CD4-positive, alpha-beta T cell (primary cell): Measurements from ENCODE around the gene ITPRIPL2. TPM values are rescaled to one million over a fixed set of nuclear protein-coding genes. Genes with fewer than 3 reads are reported as not detected.

Experiments
- ATAC-seq: fragments of 200-7000 bp; cut with Tn5 transposase; one replicate; pipeline ENCODE4 v1.10.0; 2022; ENCODE audit warnings: mild to moderate bottlenecking; ENCODE audit not compliant: poor library complexity
- CTCF ChIA-PET: fragments of 350-600 bp; sonication (Branson Sonifier 250); formaldehyde crosslinking; loops from one replicate; lab custom pipeline; 2021; ENCODE audit warnings: antibody characterized with exemption, inconsistent platforms; lab: Charles Lee
- POLR2A ChIA-PET: fragments of 350-600 bp; sonication (Branson Sonifier 250); formaldehyde crosslinking; loops from one replicate; lab custom pipeline; 2021; ENCODE audit warnings: antibody characterized with exemption, inconsistent platforms; lab: Charles Lee
- DNase-seq, 14 experiments: peaks; one replicate each; pipeline ENCODE4 v3.0.0-alpha.2; 2013 to 2020; ENCODE audit warnings: mixed read lengths in 2 of 14
- H3K27ac ChIP-seq, 2 donors: one replicate each; pipeline versions ENCODE4 v1.5.1 to v1.7.0; 2013; ENCODE audit warnings: low read length in 2 of 2, low read depth in 1 of 2, mild to moderate bottlenecking in 1 of 2
- H3K27me3 ChIP-seq, 2 experiments: 1 replicate in 1 of 2; 2 replicates in 1 of 2; pipeline versions ENCODE4 v1.6.1 to v1.7.0; 2013; ENCODE audit warnings: low read length in 2 of 2, control low read depth in 1 of 2, mild to moderate bottlenecking in 1 of 2, moderate library complexity in 1 of 2; ENCODE audit not compliant: insufficient read depth in 2 of 2, control insufficient read depth in 1 of 2
- H3K36me3 ChIP-seq: one replicate; pipeline ENCODE4 v1.6.1; 2013; ENCODE audit warnings: low read length, control low read depth; ENCODE audit not compliant: insufficient read depth
- H3K4me1 ChIP-seq: one replicate; pipeline ENCODE4 v1.6.1; 2013; ENCODE audit warnings: low read length, control low read depth; ENCODE audit not compliant: insufficient read depth
- H3K4me3 ChIP-seq: one replicate; pipeline ENCODE4 v1.5.1; 2013; ENCODE audit warnings: mild to moderate bottlenecking, low read length, moderate library complexity
- H3K9me3 ChIP-seq, 2 experiments: 1 replicate in 1 of 2; 2 replicates in 1 of 2; pipeline versions ENCODE4 v1.6.1 to v1.7.0; 2013; ENCODE audit warnings: low read length in 2 of 2, mild to moderate bottlenecking in 2 of 2, control low read depth in 1 of 2, moderate library complexity in 1 of 2; ENCODE audit not compliant: control insufficient read depth in 1 of 2, insufficient read depth in 1 of 2
- H3K27ac Mint-ChIP-seq: one replicate; pipeline ENCODE4 v1.8.0; 2020; ENCODE audit warnings: mixed read lengths
- H3K27me3 Mint-ChIP-seq: one replicate; pipeline ENCODE4 v1.8.0; 2021; ENCODE audit warnings: mixed read lengths
- H3K36me3 Mint-ChIP-seq: one replicate; pipeline ENCODE4 v1.8.0; 2021; ENCODE audit warnings: low read depth, mixed read lengths
- H3K4me1 Mint-ChIP-seq: one replicate; pipeline ENCODE4 v1.8.0; 2021; ENCODE audit warnings: low read depth, mixed read lengths
- H3K4me3 Mint-ChIP-seq: one replicate; pipeline ENCODE4 v1.8.0; 2020; ENCODE audit warnings: mild to moderate bottlenecking, mixed read lengths
- H3K9me3 Mint-ChIP-seq: one replicate; pipeline ENCODE4 v1.8.0; 2020; ENCODE audit warnings: mixed read lengths
- CTCF ChIP-seq: fragments of 200-600 bp; IDR thresholded peaks from one replicate; pipeline ENCODE4 v1.8.0; 2022; ENCODE audit warnings: antibody characterized with exemption, mild to moderate bottlenecking
- intact Hi-C, 2 experiments: fragments of 100-400 bp; cut with DNase I in 1 of 2; cut with micrococcal nuclease in 1 of 2; formaldehyde crosslinking; loops; one replicate each; pipeline versions ENCODE4 v1.15.1 to v1.9.0; 2023 to 2025; cut with DNase I, micrococcal nuclease
- total RNA-seq, 174 experiments: library from RNA in 2 of 174; stranded (reverse) in 2 of 174; gene quantifications; one replicate each; pipeline ENCODE4 v1.2.3 and lab custom pipeline; 2021 to 2026

The ITPRIPL2 gene
- total RNA-seq, 2 experiments from 2014 or later = 0.31 to 0.36 TPM

- H3K27me3 ChIP-seq = no peaks in the 10 kb centered on the region
- no peak for DNase-seq
- H3K9me3 Mint-ChIP-seq = no peaks in the 10 kb centered on the region
- no peak for ATAC-seq
- H3K9me3 ChIP-seq = peaks cover 0 to 4% of the 10 kb centered on the region in 2 experiments
- ChIA-PET CTCF (no interaction called here), POLR2A (no interaction called here)
- no peaks in the 10 kb centered on the region for H3K36me3 ChIP-seq
- no peak overlapping the region for H3K4me3 Mint-ChIP-seq
- intact Hi-C loops = no loop called here
- H3K4me3 ChIP-seq = no peak overlapping the region
- peaks cover 4% of the 10 kb centered on the region for H3K4me1 ChIP-seq
- no peak overlapping the region for H3K27ac ChIP-seq
- no peaks in the 10 kb centered on the region for H3K27me3 Mint-ChIP-seq
- H3K27ac Mint-ChIP-seq = no peak overlapping the region
- no peaks in the 10 kb centered on the region for H3K36me3 Mint-ChIP-seq
- no peak for TF ChIP-seq CTCF
- H3K4me1 Mint-ChIP-seq = peaks cover 4% of the 10 kb centered on the region
Observed at GRCh38 chr16:19127674-19128131, 13.9 kb downstream of the ITPRIPL2 start.

- Mint-ChIP-seq H3K27ac (no peak overlapping the region), H3K9me3 (no peaks in the 10 kb centered on the region), H3K36me3 (no peaks in the 10 kb centered on the region), H3K4me3 (no peak overlapping the region), H3K27me3 (no peaks in the 10 kb centered on the region), H3K4me1 (peaks cover 4% of the 10 kb centered on the region)
- no peak for TF ChIP-seq CTCF
- DNase-seq (no peak), ATAC-seq (no peak)
- POLR2A ChIA-PET = no interaction called here
- Histone ChIP-seq H3K9me3 (peaks cover 0 to 4% of the 10 kb centered on the region in 2 experiments), H3K4me3 (no peak overlapping the region), H3K4me1 (peaks cover 4% of the 10 kb centered on the region), H3K27me3 (no peaks in the 10 kb centered on the region), H3K27ac (no peak overlapping the region), H3K36me3 (no peaks in the 10 kb centered on the region)
- intact Hi-C loops = no loop called here
- CTCF ChIA-PET = no interaction called here
Observed at GRCh38 chr16:19128454-19129200, 14.9 kb downstream of the ITPRIPL2 start.

- intact Hi-C loops = no loop called here
- H3K9me3 ChIP-seq = peaks cover 0 to 4% of the 10 kb centered on the region in 2 experiments
- TF ChIP-seq CTCF = no peak
- ATAC-seq (no peak), DNase-seq (no peak)
- no peaks in the 10 kb centered on the region for H3K9me3 Mint-ChIP-seq
- H3K27me3 Mint-ChIP-seq = no peaks in the 10 kb centered on the region
- no peak overlapping the region for H3K27ac ChIP-seq
- peaks cover 4% of the 10 kb centered on the region for H3K4me1 Mint-ChIP-seq
- H3K36me3 Mint-ChIP-seq = no peaks in the 10 kb centered on the region
- no peak overlapping the region for H3K4me3 Mint-ChIP-seq
- CTCF ChIA-PET = no interaction called here
- H3K27me3 ChIP-seq = no peaks in the 10 kb centered on the region
- H3K27ac Mint-ChIP-seq = no peak overlapping the region
- no peak overlapping the region for H3K4me3 ChIP-seq
- H3K36me3 ChIP-seq = no peaks in the 10 kb centered on the region
- POLR2A ChIA-PET = no interaction called here
- H3K4me1 ChIP-seq = peaks cover 4% of the 10 kb centered on the region
Observed at GRCh38 chr16:19130385-19130784, 16.6 kb downstream of the ITPRIPL2 start.
